IPS-18c (cell line): ENCODE results near the gene WIPF3.
A peak's percentile ranks its signal among the peaks of the same experiment; 100 is the strongest.

Source experiments
- H3K4me3 ChIP-seq: 2 replicates; pipeline ENCODE4 v1.7.0; 2013; ENCODE audit warnings: low read depth, mild to moderate bottlenecking, low read length, moderate library complexity; ENCODE audit not compliant: insufficient read depth
- H3K9me3 ChIP-seq: one replicate; pipeline ENCODE4 v1.6.1; 2013; ENCODE audit warnings: mild to moderate bottlenecking, low read length, moderate library complexity; ENCODE audit not compliant: control insufficient read depth, insufficient read depth

Gene WIPF3

DNA sequence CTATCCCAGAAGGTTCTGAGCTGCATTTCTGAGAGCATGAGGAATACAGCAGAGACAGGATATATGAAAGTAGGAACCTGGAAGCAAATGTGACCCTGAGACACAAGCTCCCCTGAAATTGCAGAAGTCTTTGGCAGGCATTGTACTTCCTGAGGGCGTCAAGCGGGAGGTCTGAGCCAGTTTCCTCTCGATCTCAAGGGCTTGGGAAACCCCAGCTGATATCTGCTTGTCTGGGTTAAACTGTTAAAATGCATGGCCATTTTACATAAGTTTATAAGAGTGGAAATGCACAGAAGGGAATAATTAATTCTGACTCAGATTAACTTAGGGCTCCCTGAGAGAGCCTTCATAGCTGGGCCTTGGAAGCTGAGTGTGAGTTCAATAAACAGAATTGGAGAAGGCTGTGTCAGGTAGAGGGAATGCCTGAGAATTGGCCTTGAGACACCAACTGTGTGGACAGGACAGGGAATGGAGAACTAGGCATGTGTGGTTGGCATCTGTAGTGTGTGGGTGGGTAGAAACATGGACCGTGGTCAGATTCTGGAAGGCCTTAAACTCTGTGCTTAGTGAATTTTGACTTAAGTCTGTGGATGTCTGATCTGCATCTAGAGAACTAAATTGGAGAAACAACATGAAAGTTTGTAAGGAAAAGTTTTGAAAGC, 53.3 kb downstream of the WIPF3 start:
- H3K4me3 ChIP-seq, result no peak overlapping the region
- no peaks in the 10 kb centered on the region for H3K9me3 ChIP-seq

DNA sequence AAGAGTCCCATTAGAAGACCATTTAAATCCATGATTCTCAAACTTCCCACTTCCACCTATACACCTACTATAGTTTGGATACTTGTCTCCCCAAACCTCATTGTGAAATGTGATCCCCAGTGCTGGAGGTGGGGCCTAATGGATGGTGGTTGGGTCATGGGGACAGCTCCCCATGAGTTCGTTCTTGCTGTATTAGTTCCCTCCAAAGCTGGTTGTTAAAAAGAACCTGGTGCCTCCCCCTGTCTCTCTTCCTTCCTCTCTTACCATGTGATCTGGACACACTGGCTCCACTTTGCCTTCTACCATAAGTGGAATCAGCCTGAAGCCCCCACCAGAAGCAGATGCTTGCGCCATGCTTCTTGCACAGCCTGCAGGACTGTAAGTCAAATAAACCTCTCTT, 53.9 kb downstream of the WIPF3 start:
- Histone ChIP-seq H3K9me3 (no peaks in the 10 kb centered on the region), H3K4me3 (no peak overlapping the region)

DNA sequence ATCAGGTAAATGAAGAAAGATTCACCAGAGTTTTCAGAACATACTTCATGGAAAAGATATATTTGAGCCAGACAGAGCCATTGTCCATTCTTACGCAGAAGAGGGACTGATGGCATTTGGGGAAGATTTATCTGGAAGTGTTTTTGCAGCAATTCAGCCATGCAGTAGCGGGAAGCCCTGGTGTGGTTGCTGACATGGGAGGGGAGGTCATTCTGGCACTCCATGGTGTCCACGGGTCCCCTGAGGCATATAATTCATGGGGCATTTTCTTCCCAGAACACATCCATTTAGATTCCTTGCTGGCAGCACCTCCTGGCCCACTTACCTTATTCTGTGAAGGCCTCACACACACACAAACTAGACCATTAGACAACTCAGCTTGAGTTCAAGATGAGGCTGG, 55.6 kb downstream of the WIPF3 start:
- no peak overlapping the region for H3K4me3 ChIP-seq
- H3K9me3 ChIP-seq, result no peaks in the 10 kb centered on the region

DNA sequence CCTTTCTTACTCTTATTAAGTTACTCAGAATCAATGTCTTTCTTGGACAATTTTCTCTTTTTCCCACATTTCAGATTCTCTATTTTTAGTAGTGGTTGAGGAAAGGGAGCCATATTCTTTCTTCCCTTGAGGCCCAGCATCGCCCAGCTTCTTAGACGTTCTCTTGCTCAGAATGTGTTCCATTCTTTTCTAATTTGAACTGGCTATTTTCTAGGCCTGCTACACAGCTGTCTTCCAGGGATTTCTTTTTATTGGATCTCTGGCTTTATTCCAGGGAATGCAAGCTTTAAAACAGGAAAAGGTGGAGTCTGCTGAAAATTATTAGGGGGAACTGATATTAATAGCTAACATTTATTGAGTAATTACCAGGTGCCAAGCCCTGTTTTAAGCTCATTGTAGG, 58.3 kb downstream of the WIPF3 start:
- Histone ChIP-seq H3K9me3 (no peaks in the 10 kb centered on the region), H3K4me3 (no peak overlapping the region)

DNA sequence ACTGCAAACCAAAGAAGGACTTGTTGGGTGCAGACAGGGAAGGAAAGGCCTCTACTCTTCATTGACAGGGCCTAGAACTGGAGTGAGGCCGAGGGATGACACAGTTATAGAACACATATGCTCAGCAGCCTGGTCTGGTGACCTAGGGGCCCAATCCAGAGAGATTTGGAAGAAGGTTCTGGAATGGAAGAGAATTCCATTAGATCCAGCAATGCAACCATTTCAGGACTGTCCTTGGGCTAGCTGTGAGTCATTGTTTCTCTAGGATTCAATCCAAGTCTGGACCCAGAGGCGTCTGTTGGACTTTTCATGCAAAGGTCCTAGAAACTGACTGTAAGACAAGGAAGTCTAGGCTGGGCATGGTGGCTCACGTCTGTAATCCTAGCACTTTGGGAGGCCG, 59.2 kb downstream of the WIPF3 start:
- H3K9me3 ChIP-seq, result no peaks in the 10 kb centered on the region
- H3K4me3 ChIP-seq, result no peak overlapping the region

DNA sequence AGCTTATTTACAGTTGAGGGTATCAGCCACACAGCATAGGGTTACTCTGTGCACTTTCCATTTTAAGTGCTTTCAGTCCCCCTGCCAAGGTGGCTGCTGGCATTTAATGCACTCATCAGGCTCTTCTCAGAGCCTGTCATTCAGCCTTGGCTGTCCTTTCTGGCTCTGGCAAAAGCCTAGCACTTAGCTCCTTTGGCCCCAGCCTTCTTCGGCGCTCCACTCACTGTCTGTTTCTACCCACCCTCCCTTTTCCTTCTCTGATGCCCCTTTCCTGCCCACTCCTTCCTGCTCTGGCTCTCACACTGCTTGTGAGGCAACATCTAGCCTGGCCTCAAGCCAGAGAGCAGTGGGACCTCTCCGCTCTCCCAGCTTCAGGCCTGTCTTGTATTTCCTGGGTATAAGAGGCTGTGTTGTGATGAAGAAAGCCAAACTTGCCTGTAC, 60.2 kb downstream of the WIPF3 start:
- H3K4me3 ChIP-seq, result no peak overlapping the region
- H3K9me3 ChIP-seq, result no peaks in the 10 kb centered on the region

DNA sequence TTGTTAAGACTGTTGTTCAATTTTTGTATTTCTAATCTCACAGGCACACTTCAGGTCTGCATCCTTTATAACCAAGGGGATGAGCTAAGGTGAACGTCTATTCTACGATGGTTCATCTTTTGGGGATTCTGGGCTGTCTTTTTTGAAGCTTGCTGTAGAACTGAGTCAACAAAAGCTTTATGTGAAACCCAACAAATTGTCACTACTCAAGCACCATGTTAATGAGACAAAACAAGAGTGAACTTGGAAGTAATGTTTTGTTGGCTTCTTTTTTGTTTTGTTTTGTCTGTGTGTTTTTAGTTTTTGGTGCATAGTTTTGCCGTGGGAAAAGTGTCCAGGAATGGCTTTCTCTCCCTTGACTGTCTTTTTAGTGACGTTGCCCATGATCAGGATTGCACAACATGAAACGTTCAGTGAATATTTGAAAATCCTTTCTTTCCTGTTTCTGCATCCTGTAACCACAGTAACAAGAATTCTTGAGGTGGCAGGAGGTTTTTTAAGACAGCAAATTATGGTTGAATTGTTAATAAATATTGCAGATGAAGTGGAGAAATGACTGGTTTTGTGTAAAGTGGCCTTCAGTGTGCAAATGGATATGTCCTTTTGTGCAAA, 65.6 kb downstream of the WIPF3 start:
- Histone ChIP-seq H3K4me3 (no peak overlapping the region), H3K9me3 (no peaks in the 10 kb centered on the region)

DNA sequence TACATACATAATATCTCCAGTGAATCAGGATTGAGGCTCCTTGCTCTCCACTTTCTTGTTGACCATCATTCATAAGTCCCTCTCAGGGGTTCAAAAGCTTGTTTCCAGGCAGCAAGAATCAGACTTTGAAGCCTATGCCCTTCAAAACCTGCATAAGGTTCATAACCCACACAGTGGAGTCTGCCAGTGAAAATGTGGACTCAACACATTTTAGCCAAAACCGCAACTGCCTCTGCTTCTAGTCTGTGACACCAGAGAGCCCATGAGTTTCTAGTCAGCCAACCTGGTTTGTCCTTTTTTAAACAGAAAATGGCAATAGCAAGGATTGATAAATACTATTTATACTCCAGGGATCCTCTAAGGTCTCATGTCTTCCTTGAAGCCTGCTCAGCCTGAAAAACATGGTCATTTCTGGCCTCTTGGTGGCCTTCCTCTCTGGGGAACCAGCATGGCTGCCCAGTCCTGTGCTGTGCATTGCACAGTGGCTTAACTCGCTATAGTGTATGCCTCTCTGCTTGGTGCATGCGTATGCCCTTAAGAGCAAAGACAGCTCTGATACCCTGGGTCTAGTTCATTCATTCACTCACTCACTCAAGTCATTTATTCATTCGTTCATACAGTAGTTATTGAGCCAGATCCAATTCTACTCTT, 67.5 kb downstream of the WIPF3 start:
- Histone ChIP-seq H3K4me3 (no peak overlapping the region), H3K9me3 (no peaks in the 10 kb centered on the region)

DNA sequence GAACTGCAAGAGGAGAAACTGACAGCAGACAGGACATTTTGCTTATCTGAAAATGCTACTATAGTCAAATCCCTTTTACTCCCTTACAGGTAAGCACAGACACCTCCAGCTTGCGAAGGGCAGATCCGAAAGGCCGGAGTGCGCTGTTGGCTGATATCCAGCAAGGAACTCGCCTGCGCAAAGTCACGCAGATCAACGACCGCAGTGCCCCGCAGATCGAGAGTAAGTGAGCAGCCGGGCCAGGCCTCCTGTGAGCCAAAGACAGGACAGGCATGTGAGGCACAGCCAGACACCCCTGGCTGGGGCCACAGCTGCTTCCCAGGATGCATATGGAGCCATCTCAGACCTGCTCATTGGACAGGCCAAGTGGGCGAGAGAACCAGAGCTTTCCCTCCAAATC, 69.4 kb downstream of the WIPF3 start:
- Histone ChIP-seq H3K4me3 (no peak overlapping the region), H3K9me3 (no peaks in the 10 kb centered on the region)

DNA sequence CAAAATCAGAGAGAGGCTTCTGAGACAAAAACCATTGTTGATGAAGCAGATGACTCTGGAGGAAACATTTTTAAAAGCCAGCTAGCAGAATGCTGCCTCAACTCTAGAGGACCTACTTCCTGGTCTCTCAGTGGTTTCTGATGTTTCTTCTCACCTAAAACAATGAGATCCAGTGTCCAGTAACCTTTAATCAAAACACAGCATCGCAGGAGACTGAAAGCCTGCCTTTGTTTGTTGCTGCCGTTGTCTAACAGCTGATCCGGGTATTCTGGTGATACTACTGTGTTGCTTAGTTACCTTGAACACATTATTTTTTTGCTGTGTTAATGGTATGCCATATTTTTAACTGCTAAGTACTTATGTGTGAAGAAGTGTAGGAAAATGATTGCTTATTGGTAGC, 70.9 kb downstream of the WIPF3 start:
- Histone ChIP-seq H3K9me3 (no peaks in the 10 kb centered on the region), H3K4me3 (no peak overlapping the region)

DNA sequence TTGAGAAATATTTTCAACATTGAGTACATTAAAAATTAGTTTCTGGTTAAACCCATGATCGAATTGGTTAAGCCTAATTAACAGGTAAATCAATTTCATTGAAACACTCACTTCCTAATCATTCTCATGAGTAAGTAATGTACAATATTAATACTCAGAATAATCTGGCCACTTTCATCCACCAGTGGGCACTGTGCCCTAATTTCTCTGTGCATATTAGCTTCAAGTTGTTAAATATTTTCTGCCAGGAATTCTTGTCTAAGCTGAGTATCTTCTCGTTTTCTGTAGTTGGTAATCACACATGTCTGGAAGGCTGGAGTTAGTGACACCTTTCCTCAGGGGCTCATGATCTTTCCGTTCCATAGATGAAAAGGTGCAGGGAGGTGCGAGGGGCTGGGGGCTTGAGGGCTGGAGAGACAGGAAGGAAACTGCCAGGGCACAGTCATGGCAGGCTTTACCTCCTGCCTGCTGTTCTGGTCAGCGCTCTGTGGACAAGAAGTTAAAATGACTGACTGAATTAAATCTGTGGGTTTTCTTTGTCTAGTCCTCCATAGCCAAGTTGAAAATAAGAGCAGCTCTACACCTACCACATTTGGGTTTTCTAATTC, 71.9 kb downstream of the WIPF3 start:
- no peaks in the 10 kb centered on the region for H3K9me3 ChIP-seq
- H3K4me3 ChIP-seq, result no peak overlapping the region

DNA sequence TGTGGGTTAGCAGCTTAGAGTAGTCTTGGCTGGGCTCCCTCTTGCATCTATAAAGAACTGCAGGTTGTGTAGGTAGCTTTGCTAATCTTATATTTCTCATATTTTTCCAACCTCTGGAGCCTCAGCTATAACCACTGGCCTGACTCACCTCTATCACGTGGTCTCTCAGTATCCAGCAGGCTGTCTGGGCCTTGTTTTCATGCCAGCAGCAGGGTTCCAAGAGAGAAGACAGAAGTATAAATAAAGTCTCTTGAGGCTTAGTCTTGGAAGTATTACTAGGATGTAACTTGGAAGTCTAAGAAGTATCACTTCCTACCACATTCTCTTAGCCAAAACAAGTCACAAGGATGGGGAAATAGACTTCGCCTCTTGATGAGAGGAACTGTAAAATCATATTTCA, 73.3 kb downstream of the WIPF3 start:
- Histone ChIP-seq H3K9me3 (no peaks in the 10 kb centered on the region), H3K4me3 (no peak overlapping the region)

DNA sequence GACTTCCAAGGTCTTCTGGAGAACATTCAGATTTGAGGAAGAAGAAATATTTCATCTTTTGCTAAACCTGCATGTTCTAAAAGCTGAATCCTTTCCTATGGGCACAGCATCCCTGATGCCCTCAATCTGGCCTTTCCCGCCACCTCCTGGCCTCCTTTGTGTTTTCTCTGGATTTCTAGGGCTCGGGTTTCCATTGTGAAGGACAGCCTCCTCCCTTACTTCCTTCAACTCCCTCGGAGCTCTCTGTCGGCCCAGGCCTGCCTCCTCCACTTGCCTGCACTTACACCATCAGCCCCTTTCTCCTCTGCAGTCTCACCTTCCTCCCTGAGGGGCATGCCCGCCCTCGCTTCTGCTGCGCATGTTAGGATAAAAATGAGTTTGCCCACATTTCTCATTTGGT, 75.4 kb downstream of the WIPF3 start:
- no peaks in the 10 kb centered on the region for H3K9me3 ChIP-seq
- H3K4me3 ChIP-seq, result no peak overlapping the region

DNA sequence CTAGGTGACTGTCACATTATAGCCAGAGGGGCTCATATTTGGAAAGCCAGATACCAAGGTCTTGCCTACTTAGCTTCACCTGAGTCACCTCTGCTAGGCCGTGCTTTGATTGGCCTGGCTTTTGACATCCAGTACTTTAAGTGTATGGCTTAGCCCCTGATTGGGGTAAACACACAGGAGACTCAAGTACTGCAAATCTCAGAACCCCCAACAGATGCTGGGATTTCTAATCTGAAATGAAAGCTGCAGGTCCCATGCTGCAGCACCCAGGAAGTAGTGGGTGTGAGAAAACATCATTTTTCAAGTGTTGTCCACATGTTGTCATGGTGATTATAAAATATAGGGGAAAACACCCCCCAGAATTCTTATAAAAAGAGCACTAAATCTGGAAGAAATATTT, 76.2 kb downstream of the WIPF3 start:
- Histone ChIP-seq H3K4me3 (no peak overlapping the region), H3K9me3 (no peaks in the 10 kb centered on the region)

DNA sequence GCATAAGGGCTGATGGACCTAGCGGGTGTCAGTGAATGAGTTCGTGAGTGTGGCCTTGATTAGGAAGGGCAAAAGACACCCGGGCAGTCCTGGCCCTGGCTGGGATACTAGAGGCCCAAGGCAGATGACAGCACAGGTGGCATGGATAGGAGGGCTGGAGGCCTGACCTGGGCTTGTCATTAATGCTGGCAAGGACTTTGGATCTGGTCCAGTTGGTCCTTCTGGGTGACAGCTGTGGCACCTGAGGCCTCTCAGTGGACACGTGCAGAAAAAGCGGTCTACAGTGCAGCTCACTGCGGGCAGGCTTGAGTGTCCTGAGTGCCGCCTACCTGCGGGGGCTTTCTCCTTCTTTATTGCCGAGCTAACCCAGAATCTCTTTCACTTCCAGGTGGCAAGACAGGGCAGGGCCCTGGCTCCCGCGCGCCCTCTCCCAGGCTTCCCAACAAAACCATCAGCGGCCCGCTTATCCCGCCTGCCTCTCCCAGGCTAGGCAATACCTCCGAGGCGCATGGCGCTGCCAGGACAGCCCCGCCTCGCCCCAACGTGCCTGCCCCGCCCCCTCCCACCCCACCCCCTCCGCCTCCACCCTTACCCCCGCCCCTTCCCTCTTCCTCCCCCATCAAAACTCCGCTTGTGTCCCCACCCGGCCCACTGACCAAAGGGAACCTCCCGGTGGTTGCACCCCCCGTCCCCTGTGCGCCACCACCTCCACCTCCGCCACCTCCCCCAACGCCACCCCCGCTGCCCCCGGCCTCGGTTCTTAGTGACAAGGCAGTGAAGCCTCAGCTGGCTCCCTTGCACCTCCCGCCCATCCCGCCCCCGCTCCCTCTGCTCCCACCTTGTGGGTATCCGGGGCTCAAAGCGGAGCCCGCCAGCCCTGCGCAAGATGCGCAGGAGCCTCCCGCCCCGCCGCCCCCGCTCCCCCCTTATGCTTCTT, 77.4 kb downstream of the WIPF3 start:
- peak overlapping the region; percentile 29 for H3K4me3 ChIP-seq
- H3K9me3 ChIP-seq, result no peaks in the 10 kb centered on the region

DNA sequence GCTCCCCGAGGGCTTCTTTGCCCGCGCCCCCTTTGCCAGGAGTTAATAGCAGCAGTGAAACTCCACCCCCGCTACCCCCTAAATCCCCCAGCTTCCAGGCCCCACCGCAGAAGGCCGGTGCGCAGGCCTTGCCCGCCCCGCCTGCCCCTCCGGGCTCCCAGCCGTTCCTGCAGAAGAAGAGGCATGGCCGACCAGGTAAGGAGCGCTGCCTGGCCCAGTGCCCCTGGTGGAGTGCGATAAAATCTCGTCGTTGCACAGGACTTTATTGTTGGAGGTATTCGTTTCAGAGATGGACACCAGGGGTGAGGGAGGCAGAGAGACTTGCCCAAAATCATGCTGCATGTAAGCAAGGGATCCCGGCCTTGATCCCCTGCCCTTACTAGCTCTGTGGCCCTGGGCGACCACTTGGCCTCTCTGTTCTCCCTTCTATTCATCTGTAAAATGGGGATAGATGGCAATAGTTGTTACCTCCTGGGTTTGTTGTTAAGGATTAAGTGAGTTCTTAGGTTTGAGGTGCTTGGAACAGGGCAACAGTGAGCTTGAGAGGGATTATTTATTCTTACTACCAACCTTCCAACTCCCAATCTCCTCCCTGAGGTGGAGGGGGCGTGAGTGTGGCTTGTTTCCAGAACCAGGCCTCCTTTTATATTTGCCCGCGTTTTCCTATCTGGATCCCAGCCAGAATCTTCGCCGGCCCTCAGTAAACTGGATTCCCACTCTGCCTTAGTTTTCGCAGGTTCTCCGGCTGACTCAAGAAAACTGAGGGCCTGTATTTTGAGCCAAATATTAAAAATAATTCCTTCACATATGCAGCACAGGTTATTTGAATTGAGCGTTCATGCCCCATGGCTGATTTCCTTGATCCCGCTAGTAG, 78.3 kb downstream of the WIPF3 start:
- Histone ChIP-seq H3K4me3 (peak overlapping the region; percentile 12), H3K9me3 (no peaks in the 10 kb centered on the region)
